ENCODE results near the gene HLA-DQA2.

DNA sequence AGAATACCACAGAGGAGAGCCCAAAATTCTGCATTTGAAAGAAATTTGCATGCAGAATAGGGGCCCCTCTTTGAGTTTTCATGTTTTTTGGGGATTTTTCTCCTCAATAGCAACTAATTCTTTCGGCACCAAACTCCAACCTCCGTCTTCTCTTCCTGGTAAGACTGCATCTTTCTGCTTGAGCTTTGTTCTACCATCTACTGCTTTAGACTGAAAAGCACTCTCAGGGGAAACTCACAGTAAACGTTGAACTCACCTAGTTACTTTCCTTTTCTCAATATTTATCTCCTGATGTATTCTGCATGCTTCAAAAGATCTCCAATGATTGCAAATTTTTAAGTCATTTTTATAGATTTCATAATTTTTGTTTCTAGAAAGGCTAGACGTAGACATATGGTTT lies 37.8 kb upstream of the HLA-DQA2 start:
- no peak for TF ChIP-seq POLR2A (IDR thresholded peaks at IDR 0.05)
- TF ChIP-seq, protein P1, sequence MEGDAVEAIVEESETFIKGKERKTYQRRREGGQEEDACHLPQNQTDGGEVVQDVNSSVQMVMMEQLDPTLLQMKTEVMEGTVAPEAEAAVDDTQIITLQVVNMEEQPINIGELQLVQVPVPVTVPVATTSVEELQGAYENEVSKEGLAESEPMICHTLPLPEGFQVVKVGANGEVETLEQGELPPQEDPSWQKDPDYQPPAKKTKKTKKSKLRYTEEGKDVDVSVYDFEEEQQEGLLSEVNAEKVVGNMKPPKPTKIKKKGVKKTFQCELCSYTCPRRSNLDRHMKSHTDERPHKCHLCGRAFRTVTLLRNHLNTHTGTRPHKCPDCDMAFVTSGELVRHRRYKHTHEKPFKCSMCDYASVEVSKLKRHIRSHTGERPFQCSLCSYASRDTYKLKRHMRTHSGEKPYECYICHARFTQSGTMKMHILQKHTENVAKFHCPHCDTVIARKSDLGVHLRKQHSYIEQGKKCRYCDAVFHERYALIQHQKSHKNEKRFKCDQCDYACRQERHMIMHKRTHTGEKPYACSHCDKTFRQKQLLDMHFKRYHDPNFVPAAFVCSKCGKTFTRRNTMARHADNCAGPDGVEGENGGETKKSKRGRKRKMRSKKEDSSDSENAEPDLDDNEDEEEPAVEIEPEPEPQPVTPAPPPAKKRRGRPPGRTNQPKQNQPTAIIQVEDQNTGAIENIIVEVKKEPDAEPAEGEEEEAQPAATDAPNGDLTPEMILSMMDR (IDR thresholded peaks at IDR 0.05), result no peak

Data from stomach (tissue), 4 donors.